Measurements from ENCODE around the gene SURF6.
"Not testable (repeated sequence)": the region's sequence is repeated elsewhere in the genome, so short reads cannot be mapped to it uniquely, and the experiment has no call there.

The SURF6 gene

GRCh38 chr9:133323991-133324703 lies 11.8 kb downstream of the SURF6 start:
- no peak for DNase-seq (ENCODE audit: low spot score)

- no peak for DNase-seq (ENCODE audit: low spot score)
These were observed 12.8 kb downstream of the SURF6 start for GRCh38 chr9:133323211-133323610.

- no peak for DNase-seq (ENCODE audit: low spot score)
These were observed 13.3 kb downstream of the SURF6 start for GRCh38 chr9:133322701-133323100.

GRCh38 chr9:133321411-133321935 lies 14.5 kb downstream of the SURF6 start:
- DNase-seq (ENCODE audit: low spot score): no peak

- DNase-seq (ENCODE audit: low spot score): no peak
These were observed 15.5 kb downstream of the SURF6 start for GRCh38 chr9:133320421-133320881.

- not testable (repeated sequence) for DNase-seq (ENCODE audit: low spot score)
These were observed 18.4 kb downstream of the SURF6 start for GRCh38 chr9:133317551-133317950.

- DNase-seq (ENCODE audit: low spot score): no peak
These were observed 20.0 kb downstream of the SURF6 start for GRCh38 chr9:133315997-133316396.

- no peak for DNase-seq (ENCODE audit: low spot score)
These were observed 26.4 kb downstream of the SURF6 start for GRCh38 chr9:133309608-133310007.

- no peak for DNase-seq (ENCODE audit: low spot score)
These were observed 28.7 kb downstream of the SURF6 start for GRCh38 chr9:133307301-133307700.

- DNase-seq (ENCODE audit: low spot score): no peak
These were observed 29.5 kb downstream of the SURF6 start for GRCh38 chr9:133306242-133307204.

- DNase-seq (ENCODE audit: low spot score): no peak
These were observed 30.3 kb downstream of the SURF6 start for GRCh38 chr9:133305731-133306130.

GRCh38 chr9:133304477-133305377 lies 31.3 kb downstream of the SURF6 start:
- no peak for DNase-seq (ENCODE audit: low spot score)

- no peak for DNase-seq (ENCODE audit: low spot score)
These were observed 31.9 kb downstream of the SURF6 start for GRCh38 chr9:133304158-133304470.

- no peak for DNase-seq (ENCODE audit: low spot score)
These were observed 32.5 kb downstream of the SURF6 start for GRCh38 chr9:133303266-133304157.

GRCh38 chr9:133301253-133302230 lies 34.4 kb downstream of the SURF6 start:
- DNase-seq (ENCODE audit: low spot score): no peak

- DNase-seq (ENCODE audit: low spot score): not testable (repeated sequence)
These were observed 36.0 kb downstream of the SURF6 start for GRCh38 chr9:133299996-133300395.

- no peak for DNase-seq (ENCODE audit: low spot score)
These were observed 41.7 kb downstream of the SURF6 start for GRCh38 chr9:133294257-133294656.

GRCh38 chr9:133290751-133291302 lies 45.2 kb downstream of the SURF6 start:
- no peak for DNase-seq (ENCODE audit: low spot score)

- DNase-seq (ENCODE audit: low spot score): no peak
These were observed 49.5 kb downstream of the SURF6 start for GRCh38 chr9:133286523-133286922.

Data from pons (tissue), 1 donor.